MCF 10A (cell line): ENCODE measurements around the gene GPLD1. TPM values are rescaled to one million over a fixed set of nuclear protein-coding genes. Genes with fewer than 3 reads are reported as not detected.
A peak's percentile ranks its signal among the peaks of the same experiment; 100 is the strongest.
"Not testable (repeated sequence)": the region's sequence is repeated elsewhere in the genome, so short reads cannot be mapped to it uniquely, and the experiment has no call there.

ENCODE experiments used
- BruUV-seq: library from RNA; stranded (reverse); fragments of 400-500 nt; replicated peaks from 2 replicates; lab custom pipeline; 2021; lab: Mats Ljungman, UMichigan
- CTCF ChIA-PET: fragments of 300-600 bp; sonication (Branson Sonifier 250); formaldehyde crosslinking; extraction: SDS; loops from one replicate; lab custom pipeline; 2021; ENCODE audit warnings: antibody characterized with exemption, inconsistent platforms; lab: Yijun Ruan, JAX
- POLR2A ChIA-PET: fragments of 300-600, 350-650 bp; sonication (Branson Sonifier 250); formaldehyde crosslinking; extraction: SDS; loops from one replicate; lab custom pipeline; 2020; ENCODE audit warnings: antibody characterized with exemption, inconsistent platforms; lab: Yijun Ruan, JAX
- DNase-seq: peaks from one replicate; pipeline ENCODE4 v3.0.0-alpha.2; 2018; ENCODE audit not compliant: unreplicated experiment
- H3K27ac Mint-ChIP-seq: one replicate; pipeline ENCODE4 v1.8.0; 2022; ENCODE audit warnings: mild to moderate bottlenecking, low read depth, mixed read lengths; ENCODE audit not compliant: unreplicated experiment
- H3K27me3 Mint-ChIP-seq: one replicate; pipeline ENCODE4 v1.8.0; 2022; ENCODE audit warnings: mixed read lengths; ENCODE audit not compliant: insufficient read depth, unreplicated experiment
- H3K36me3 Mint-ChIP-seq: one replicate; pipeline ENCODE4 v1.8.0; 2022; ENCODE audit warnings: mild to moderate bottlenecking, moderate library complexity, mixed read lengths; ENCODE audit not compliant: insufficient read depth, unreplicated experiment
- H3K4me1 Mint-ChIP-seq: one replicate; pipeline ENCODE4 v1.8.0; 2022; ENCODE audit warnings: mixed read lengths; ENCODE audit not compliant: insufficient read depth, unreplicated experiment
- H3K4me3 Mint-ChIP-seq: one replicate; pipeline ENCODE4 v1.8.0; 2022; ENCODE audit warnings: mild to moderate bottlenecking, moderate library complexity, mixed read lengths; ENCODE audit not compliant: unreplicated experiment
- H3K9me3 Mint-ChIP-seq: one replicate; pipeline ENCODE4 v1.8.0; 2022; ENCODE audit warnings: mixed read lengths; ENCODE audit not compliant: unreplicated experiment
- intact Hi-C: fragments of 100-400 bp; cut with micrococcal nuclease; formaldehyde crosslinking; loops from 2 replicates; pipeline ENCODE4 v1.14.1; 2022
- total RNA-seq: library from RNA; stranded (reverse); gene quantifications from 2 replicates; pipeline ENCODE4 v1.2.3, GENCODE V29; 2022
- TF ChIP-seq, protein P1 (sequence below): fragments of 200-600 bp; IDR thresholded peaks from one replicate; pipeline ENCODE4 v1.8.0; 2022; ENCODE audit warnings: antibody characterized with exemption, mild to moderate bottlenecking; ENCODE audit not compliant: unreplicated experiment

GPLD1 gene
- total RNA-seq, 1 experiment from 2014 or later = 0.16 TPM

DNA sequence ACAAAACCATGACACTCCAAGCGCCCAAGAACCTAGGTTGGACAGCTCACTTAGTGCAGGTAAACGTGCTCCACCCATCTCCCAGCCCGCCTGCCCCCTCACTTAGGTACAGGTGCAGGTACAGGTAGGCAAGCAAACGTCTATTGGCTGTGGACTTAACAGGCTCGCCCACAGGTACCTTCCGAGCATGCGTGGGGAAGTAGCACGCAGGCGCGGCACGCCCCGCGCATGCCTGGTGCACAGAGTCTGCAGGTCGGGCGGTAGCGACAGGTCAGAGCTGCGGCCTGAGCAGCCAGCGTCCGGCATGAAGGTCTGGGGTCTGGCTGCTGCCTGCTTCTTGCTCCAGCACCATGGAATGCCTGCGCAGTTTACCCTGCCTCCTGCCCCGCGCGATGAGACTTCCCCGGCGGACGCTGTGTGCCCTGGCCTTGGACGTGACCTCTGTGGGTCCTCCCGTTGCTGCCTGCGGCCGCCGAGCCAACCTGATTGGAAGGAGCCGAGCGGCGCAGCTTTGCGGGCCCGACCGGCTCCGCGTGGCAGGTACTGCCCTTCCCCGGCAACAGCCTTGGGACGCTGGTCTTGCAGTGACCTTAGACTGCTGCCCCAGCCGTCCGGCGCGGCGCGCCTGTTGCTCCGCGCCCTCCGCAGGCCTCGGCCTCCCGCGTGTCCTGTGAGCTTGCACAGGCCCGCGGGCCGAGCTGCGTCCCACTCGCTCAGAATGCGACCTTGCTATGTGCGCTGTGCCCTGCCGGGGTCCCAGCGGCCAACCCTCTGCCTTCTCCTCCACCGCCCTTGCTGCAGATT, 86.5 kb downstream of the GPLD1 start, which contains the start of gene MRS2:
MRS2 (plus strand) TSS at position 240 of the 804 bp plus-strand sequence; CDS start at position 351, 111 bp downstream.
- POLR2A ChIA-PET = interaction anchor here (0.7 to 1.6 kb wide), 7 partner anchors 11 to 395 kb away, joined by 3 to 5 read pairs (median 3); no protein-coding TSS in a partner anchor
- no TSS peak for BruUV-seq
- peaks cover 11% of the 10 kb centered on the region for H3K4me1 Mint-ChIP-seq
- peak within 1 kb of the TSS; percentile 88 for H3K27ac Mint-ChIP-seq
- intact Hi-C loops = no loop called here
- TF ChIP-seq, protein P1, sequence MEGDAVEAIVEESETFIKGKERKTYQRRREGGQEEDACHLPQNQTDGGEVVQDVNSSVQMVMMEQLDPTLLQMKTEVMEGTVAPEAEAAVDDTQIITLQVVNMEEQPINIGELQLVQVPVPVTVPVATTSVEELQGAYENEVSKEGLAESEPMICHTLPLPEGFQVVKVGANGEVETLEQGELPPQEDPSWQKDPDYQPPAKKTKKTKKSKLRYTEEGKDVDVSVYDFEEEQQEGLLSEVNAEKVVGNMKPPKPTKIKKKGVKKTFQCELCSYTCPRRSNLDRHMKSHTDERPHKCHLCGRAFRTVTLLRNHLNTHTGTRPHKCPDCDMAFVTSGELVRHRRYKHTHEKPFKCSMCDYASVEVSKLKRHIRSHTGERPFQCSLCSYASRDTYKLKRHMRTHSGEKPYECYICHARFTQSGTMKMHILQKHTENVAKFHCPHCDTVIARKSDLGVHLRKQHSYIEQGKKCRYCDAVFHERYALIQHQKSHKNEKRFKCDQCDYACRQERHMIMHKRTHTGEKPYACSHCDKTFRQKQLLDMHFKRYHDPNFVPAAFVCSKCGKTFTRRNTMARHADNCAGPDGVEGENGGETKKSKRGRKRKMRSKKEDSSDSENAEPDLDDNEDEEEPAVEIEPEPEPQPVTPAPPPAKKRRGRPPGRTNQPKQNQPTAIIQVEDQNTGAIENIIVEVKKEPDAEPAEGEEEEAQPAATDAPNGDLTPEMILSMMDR = no peak
- H3K9me3 Mint-ChIP-seq = no peaks in the 10 kb centered on the region
- H3K36me3 Mint-ChIP-seq = peaks cover 22% of the 10 kb centered on the region
- H3K27me3 Mint-ChIP-seq = no peaks in the 10 kb centered on the region
- H3K4me3 Mint-ChIP-seq = peak within 1 kb of the TSS; percentile 97
- CTCF ChIA-PET = interaction anchor here (0.5 to 1.4 kb wide), 6 partner anchors 13 to 1019 kb away, joined by 3 to 10 read pairs (median 4); no protein-coding TSS in a partner anchor
- peak; percentile 92 for DNase-seq

- Mint-ChIP-seq H3K27me3 (no peaks in the 10 kb centered on the region), H3K27ac (no peak overlapping the region), H3K4me3 (no peak overlapping the region), H3K4me1 (peaks cover 11% of the 10 kb centered on the region), H3K9me3 (no peaks in the 10 kb centered on the region), H3K36me3 (peaks cover 14% of the 10 kb centered on the region)
- BruUV-seq = no TSS peak
- intact Hi-C loops = no loop called here
- DNase-seq = no peak
- ChIA-PET CTCF (no interaction called here), POLR2A (interaction anchor here (1.2 kb wide), 1 partner anchor 46 kb away, joined by 3 read pairs; no protein-coding TSS in a partner anchor)
- TF ChIP-seq, protein P1 = no peak
These were observed 87.9 kb downstream of the GPLD1 start for GRCh38 chr6:24401458-24401857.

GRCh38 chr6:24400045-24401039, 89.0 kb downstream of the GPLD1 start:
- H3K27me3 Mint-ChIP-seq, CTCF ChIA-PET, H3K27ac Mint-ChIP-seq, H3K36me3 Mint-ChIP-seq, H3K4me3 Mint-ChIP-seq, intact Hi-C loops, POLR2A ChIA-PET, H3K9me3 Mint-ChIP-seq, DNase-seq, BruUV-seq: not testable (repeated sequence)
- peaks cover 12% of the 10 kb centered on the region for H3K4me1 Mint-ChIP-seq

DNA sequence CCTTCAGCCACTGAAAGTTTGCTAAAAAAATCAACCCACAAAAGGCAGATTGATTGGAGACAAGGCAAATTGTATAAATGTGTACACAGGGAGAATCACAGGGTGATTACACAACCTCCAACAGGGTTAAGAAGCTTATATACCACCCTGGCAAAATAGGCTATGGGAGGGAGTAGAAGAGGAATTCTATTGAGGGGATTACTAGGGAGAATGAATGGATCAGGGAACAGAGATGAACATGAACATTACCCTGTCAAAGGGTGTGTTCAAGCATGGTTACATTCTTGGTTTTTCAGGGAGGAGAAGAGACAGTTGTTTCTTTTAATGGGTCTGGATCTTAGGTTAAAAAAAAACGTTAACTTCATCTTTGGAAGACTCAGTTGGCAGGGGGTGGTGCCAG, 91.7 kb downstream of the GPLD1 start:
- TF ChIP-seq, protein P1 = no peak
- Mint-ChIP-seq H3K36me3 (no peaks in the 10 kb centered on the region), H3K27me3 (no peaks in the 10 kb centered on the region), H3K4me3 (no peak overlapping the region), H3K27ac (no peak overlapping the region), H3K4me1 (peaks cover 14% of the 10 kb centered on the region), H3K9me3 (no peaks in the 10 kb centered on the region)
- intact Hi-C loops = no loop called here
- ChIA-PET POLR2A (no interaction called here), CTCF (interaction anchor here (1.1 to 1.4 kb wide), 2 partner anchors 9 to 114 kb away, joined by 3 to 5 read pairs; no protein-coding TSS in a partner anchor)
- BruUV-seq = no TSS peak
- DNase-seq = no peak
